OCI-M2 (cell line): ENCODE data around the gene HDDC2.
"Not testable (repeated sequence)": the region's sequence is repeated elsewhere in the genome, so short reads cannot be mapped to it uniquely, and the experiment has no call there.

ENCODE experiments used
- DNase-seq: peaks from one replicate; lab custom pipeline; 2025; ENCODE audit not compliant: unreplicated experiment; lab: John Stamatoyannopoulos, UW

Gene HDDC2

GRCh38 chr6:125307150-125307838, 5.5 kb upstream of the HDDC2 start:
- DNase-seq: no peak

DNA sequence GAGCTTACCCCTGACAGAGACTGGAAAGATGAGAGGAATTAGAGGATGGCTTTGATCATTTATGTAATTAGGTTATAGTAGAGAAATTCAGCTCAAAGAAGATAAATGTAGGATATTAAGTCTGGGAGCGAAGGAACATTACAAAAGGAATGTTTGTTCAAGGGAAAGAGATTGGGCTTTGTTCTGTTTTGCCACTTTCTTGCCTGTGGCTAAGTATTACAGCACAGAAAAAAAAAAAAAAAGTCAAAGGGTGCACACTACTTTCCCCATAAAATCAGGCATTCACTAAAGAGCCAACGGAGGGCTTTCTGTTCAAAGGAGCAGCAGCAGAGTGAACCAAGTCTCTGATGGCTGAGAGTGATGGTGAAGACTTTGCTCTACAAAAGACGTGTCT, 5.0 kb upstream of the HDDC2 start:
- DNase-seq: no peak

DNA sequence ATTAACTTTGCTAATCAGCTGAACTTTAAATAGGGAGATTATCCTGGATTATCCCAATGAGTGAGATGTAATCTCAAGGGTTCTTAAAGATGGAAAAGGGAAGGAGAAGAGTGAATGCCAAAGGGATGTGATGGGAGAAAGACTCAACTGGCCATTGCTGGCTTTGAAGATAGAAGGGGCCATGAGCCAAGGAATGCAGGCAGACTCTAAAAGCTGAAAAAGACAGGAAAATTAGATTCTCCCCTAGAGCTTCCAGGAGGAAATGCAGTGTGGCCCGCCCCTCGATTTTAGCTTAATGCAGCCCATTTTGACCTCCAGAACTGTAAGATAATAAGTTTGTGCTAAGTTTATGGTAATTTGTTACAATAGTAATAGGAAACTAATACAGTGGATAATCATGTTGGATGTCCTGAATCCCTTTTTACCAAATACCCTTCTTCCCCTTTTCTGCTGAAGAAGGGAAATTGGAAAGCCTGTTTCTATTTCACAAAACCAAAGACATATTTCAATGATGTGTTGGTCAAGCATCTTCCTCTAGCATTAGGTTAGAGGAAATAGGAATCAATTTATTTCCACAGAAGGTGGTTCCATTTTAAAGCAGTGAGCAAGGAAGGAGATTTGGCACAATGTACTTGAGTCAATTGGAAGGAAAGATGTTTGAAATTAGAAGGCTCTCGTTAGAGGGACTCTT, 3.3 kb upstream of the HDDC2 start:
- no peak for DNase-seq

- no peak for DNase-seq
These were observed 1.7 kb upstream of the HDDC2 start for GRCh38 chr6:125303512-125303854.

DNA sequence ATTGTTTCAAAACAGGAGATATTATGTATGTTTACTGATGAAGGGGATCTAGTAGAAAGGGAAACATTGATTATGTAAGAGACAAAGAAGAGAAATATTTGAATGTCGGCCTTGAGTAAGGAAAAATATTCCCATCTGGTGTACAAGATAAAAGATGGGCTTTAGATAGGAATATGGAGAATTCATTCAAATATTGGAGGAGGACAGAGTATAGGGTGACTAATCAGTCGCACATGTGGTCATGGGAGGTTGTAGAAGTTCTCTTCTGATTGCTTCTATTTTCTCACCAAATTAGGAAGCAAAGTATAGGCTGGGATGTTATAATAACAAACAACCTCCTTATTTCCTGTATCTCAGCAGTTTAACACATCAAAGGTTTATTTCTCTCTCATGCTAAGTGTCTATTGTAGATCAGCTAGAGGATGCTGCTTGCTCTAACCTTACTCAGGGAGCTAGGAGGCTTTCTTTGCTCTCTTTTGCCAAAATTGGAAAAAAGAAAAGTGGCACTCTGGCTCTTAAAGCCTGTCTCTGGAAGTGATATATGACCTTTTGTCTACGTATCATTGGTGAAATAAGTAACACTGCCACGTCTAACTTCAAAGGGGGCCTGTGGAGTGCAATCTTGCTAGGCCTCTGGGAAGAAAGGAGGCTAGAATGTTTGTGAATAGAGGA, 1.2 kb upstream of the HDDC2 start:
- DNase-seq: no peak

DNA sequence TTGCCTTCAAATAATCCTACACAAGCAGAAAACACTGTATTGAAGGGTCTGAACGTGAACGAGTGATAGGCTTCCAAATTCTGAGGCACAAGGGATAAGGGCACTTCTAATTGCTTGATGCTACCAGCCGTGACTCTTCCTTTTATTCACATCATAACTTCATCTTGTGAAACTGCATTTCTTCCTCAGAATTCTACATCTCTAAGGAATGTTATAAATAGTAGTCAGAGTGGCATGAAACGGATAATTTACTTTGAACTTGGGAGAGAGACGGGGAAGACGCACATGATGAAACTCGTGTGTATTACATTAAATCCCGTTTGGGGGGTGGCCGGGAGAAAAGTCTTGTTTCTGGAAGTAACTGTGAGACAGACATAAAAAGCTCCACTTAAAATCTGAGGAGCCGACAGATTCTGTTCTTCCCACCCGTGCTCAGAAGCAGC, 754 bp downstream of the HDDC2 start:
- no peak for DNase-seq

- DNase-seq: no peak
These were observed 2.5 kb downstream of the HDDC2 start for GRCh38 chr6:125299257-125299656.

DNA sequence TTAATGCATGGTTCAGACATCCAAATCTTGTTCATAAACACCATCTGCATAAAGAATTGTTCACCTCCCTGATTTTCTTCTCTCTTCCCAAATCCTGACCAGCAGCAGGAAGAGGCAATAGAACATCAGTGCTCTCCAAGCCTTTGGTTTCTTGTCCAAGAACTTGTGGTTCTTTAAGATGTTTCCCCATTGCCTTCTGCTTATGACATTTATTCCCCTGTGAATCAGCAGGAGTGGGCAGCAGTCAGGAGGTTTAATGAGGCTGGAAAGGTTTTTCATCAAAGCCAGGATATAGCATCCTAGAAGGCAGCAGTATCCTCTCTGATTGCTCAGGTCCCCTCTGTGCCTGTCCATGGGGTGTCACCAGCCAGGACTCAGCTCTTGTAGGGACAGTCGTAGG, 5.3 kb downstream of the HDDC2 start:
- no peak for DNase-seq

DNA sequence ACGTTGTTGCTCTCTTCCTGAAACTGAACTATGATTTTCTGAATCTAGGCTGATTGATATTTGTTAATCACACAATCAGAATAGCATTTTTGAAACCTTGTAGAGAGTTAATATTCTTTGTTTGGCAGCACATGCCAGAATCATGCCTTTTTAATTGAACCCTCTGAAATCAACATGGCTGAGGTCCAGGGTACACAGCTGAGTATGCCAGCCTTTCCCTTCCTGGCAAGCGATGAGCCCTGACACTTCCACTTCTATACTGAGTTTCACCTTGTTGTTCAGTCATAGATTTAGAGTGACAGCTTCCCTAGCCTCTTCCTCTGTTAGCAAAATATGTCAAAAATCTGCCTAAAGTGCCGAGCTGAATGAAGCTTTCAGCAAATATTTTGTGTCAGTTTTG, 6.8 kb downstream of the HDDC2 start:
- no peak for DNase-seq

DNA sequence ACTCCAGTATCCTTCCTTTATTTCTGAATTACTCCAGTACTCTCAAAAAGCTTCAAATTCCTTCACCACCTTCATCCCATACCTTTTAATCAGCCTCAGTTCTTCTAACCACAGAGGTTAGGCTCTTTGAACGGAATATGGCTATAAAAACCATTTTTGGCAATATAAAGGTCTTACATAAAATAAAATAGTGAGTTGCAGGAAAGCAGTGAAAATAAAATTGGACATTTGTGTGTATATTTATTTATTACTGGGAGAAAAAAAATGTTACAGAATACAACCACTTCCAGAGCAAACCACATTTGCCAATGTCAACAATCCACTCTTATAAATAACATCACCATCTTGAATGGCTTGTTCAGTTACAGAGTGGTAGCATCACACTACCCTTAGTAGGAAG, 7.7 kb downstream of the HDDC2 start:
- no peak for DNase-seq

DNA sequence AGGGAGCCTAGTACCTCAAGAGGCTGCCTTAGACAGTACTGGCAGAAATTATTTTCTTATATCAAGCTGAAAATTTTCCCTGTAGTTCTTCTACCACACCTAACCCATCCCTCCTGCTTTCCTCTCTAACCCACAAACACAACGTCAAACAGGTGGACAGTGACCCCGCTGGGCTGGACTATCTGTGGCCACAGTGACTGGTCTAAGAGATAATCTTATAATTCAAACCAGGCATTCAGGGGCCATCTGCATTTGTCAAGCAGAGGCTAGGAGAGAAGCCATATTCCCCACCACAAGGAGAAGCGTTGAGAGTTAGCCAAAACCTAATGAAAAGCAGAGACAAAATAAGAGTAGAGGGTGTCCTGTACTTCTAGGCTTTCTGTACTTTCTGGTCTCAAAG, 8.2 kb downstream of the HDDC2 start:
- no peak for DNase-seq

GRCh38 chr6:125287718-125288117, 14.0 kb downstream of the HDDC2 start:
- no peak for DNase-seq

- no peak for DNase-seq
These were observed 15.8 kb downstream of the HDDC2 start for GRCh38 chr6:125285936-125286335.

- no peak for DNase-seq
These were observed 16.4 kb downstream of the HDDC2 start for GRCh38 chr6:125285353-125285752.

- not testable (repeated sequence) for DNase-seq
These were observed 19.3 kb downstream of the HDDC2 start for GRCh38 chr6:125282470-125282869.

DNA sequence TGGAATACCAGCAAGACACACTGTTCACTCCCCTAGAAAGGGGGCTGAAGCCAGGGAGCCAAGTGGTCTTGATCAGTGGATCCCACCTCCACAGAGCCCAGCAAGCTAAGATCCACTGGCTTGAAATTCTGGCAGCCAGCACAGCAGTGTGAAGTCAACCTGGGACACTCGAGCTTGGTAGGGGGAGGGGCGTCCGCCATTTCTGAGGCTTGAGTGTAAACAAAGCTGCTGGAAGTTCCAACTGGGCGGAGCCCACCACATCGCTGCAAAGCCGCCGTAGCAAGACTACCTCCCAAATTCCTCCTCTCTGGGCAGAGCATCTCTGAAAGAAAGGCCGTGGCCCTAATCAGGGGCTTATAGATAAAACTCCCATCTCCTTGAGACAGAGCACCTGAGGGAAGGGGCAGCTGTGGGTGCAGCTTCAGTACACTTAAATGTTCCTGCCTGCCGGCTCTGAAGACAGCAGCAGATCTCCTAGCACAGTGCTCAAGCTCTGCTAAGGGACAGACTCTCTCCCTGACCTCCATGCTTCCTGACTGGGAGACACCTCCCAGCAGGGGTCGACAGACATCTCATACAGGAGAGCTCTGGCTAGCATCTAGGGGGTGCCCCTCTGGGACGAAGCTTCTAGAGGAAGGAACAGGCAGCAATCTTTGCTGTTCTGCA, 21.3 kb downstream of the HDDC2 start:
- DNase-seq: not testable (repeated sequence)

- DNase-seq: no peak
These were observed 21.8 kb downstream of the HDDC2 start for GRCh38 chr6:125279961-125280360.

- no peak for DNase-seq
These were observed 23.9 kb downstream of the HDDC2 start for GRCh38 chr6:125277838-125278237.

GRCh38 chr6:125275779-125276178, 26.0 kb downstream of the HDDC2 start:
- DNase-seq: no peak

DNA sequence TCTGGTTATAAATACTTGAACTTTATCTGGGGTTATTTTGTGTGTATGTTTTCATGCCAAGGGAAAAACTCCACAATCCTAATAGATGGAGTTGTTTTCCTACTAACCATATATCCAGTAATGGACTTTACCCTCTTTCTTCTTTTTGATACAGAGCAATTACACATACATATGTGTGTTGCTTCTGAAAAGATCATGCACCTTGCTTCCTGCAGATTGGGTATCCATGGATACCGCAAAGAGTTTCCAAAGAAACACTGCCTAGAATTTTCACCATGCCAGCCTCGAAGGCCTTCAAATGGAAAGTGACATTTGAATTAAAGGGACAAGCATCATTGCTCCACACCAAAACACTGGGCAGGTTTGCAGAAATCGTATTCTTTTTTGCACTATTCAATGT, 26.8 kb downstream of the HDDC2 start:
- DNase-seq: no peak

DNA sequence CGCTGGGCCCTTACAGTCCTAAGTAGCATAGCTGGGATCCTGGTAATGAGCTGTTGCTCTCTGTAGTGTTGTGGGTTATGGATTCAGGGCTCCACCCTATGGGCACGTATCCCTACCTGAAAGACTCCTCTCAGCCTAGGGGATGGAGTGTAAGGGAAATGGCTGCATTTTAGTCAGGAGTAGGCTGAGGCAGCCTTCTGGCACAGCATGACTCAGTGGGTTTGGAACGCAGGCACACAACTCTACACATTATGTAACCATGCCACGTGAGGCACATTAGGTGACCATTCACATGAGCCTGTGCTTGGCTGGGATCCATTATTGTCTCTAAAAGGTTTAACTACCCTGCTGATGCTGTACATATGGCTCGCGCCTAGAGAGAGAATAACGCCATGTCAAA, 27.8 kb downstream of the HDDC2 start:
- no peak for DNase-seq

DNA sequence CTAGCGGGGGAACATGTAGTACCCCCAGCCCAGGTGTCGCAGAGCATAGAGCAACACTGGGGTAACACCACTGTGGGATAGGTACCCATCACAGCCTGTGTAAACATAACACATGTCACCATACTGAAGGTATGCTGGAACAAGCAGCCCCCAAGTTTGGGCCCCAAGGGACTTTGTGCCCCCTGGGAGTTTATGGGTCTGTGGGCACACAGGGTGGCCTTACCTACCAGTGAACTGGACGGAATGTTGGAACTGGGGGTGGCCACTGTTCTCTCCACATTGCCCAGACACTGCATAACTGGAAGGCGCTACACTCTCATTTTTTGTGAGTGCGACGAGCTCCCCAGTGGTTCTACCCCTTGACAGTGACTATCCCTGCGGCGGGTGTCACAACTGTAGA, 28.5 kb downstream of the HDDC2 start:
- no peak for DNase-seq
